T1000 (cell line): ENCODE measurements around the gene AGBL1.

Experiments
- DNase-seq: peaks from one replicate; lab custom pipeline; 2025; ENCODE audit warnings: mixed read lengths; lab: John Stamatoyannopoulos, UW

AGBL1 gene

GRCh38 chr15:86645925-86646500 lies 566.3 kb downstream of the AGBL1 start:
- DNase-seq, result no peak

- no peak for DNase-seq
Measured at GRCh38 chr15:86647810-86648440, 568.3 kb downstream of the AGBL1 start.

GRCh38 chr15:86649277-86649676 lies 569.6 kb downstream of the AGBL1 start:
- no peak for DNase-seq

- no peak for DNase-seq
Measured at GRCh38 chr15:86650094-86650493, 570.4 kb downstream of the AGBL1 start.

- no peak for DNase-seq
Measured at GRCh38 chr15:86653344-86654197, 573.9 kb downstream of the AGBL1 start.

GRCh38 chr15:86654501-86654900 lies 574.8 kb downstream of the AGBL1 start:
- no peak for DNase-seq

- no peak for DNase-seq
Measured at GRCh38 chr15:86657305-86657704, 577.6 kb downstream of the AGBL1 start.

GRCh38 chr15:86659724-86660411 lies 580.2 kb downstream of the AGBL1 start:
- DNase-seq, result no peak

- no peak for DNase-seq
Measured at GRCh38 chr15:86661580-86661979, 581.9 kb downstream of the AGBL1 start.

GRCh38 chr15:86663304-86663703 lies 583.6 kb downstream of the AGBL1 start:
- DNase-seq, result no peak

GRCh38 chr15:86663979-86664378 lies 584.3 kb downstream of the AGBL1 start:
- no peak for DNase-seq

- DNase-seq, result no peak
Measured at GRCh38 chr15:86664581-86664980, 584.9 kb downstream of the AGBL1 start.

GRCh38 chr15:86676002-86676401 lies 596.3 kb downstream of the AGBL1 start:
- no peak for DNase-seq

- DNase-seq, result no peak
Measured at GRCh38 chr15:86677278-86677677, 597.6 kb downstream of the AGBL1 start.

GRCh38 chr15:86685263-86685662 lies 605.6 kb downstream of the AGBL1 start:
- no peak for DNase-seq

GRCh38 chr15:86689006-86689405 lies 609.3 kb downstream of the AGBL1 start:
- no peak for DNase-seq

- DNase-seq, result no peak
Measured at GRCh38 chr15:86690566-86690965, 610.9 kb downstream of the AGBL1 start.

GRCh38 chr15:86691091-86691663 lies 611.5 kb downstream of the AGBL1 start:
- no peak for DNase-seq

GRCh38 chr15:86700864-86701610 lies 621.4 kb downstream of the AGBL1 start:
- DNase-seq, result no peak

- DNase-seq, result no peak
Measured at GRCh38 chr15:86701611-86701963, 621.9 kb downstream of the AGBL1 start.

GRCh38 chr15:86706813-86707212 lies 627.1 kb downstream of the AGBL1 start:
- no peak for DNase-seq

GRCh38 chr15:86711476-86711875 lies 631.8 kb downstream of the AGBL1 start:
- DNase-seq, result no peak
